Loucy (cell line): Measurements from ENCODE around the gene ZNF766.

Experiments used
- H2AFZ ChIP-seq: fragments of 200-600 bp; sonication (generic); 2 replicates; pipeline ENCODE4 v1.6.0; 2016; ENCODE audit warnings: antibody characterized with exemption, mild to moderate bottlenecking, low read length, moderate library complexity
- H3F3A ChIP-seq: fragments of 200-600 bp; 2 replicates; pipeline ENCODE4 v1.6.0; 2016; ENCODE audit warnings: antibody characterized with exemption, low read depth, mild to moderate bottlenecking
- H3K27me3 ChIP-seq: fragments of 200-600 bp; sonication (generic); 2 replicates; pipeline ENCODE4 v1.6.1; 2014; ENCODE audit warnings: low read length, mild to moderate bottlenecking; ENCODE audit not compliant: insufficient read depth, poor library complexity, severe bottlenecking
- H3K36me3 ChIP-seq: fragments of 200-600 bp; sonication (generic); 2 replicates; pipeline ENCODE4 v1.6.1; 2016; ENCODE audit warnings: low read length; ENCODE audit not compliant: insufficient read depth
- H3K4me1 ChIP-seq: fragments of 200-600 bp; sonication (generic); 2 replicates; pipeline ENCODE4 v1.5.1; 2014; ENCODE audit warnings: low read length, mild to moderate bottlenecking; ENCODE audit not compliant: insufficient read depth, poor library complexity, severe bottlenecking
- H3K4me2 ChIP-seq: fragments of 200-600 bp; sonication (generic); 2 replicates; pipeline ENCODE4 v1.6.0; 2014; ENCODE audit warnings: antibody characterized with exemption, low read length, low read depth, mild to moderate bottlenecking; ENCODE audit not compliant: poor library complexity, severe bottlenecking
- H3K4me3 ChIP-seq: fragments of 200-600 bp; sonication (generic); 2 replicates; pipeline ENCODE4 v1.5.1; 2014; ENCODE audit warnings: low read length, mild to moderate bottlenecking, mixed read lengths; ENCODE audit not compliant: poor library complexity, severe bottlenecking
- H3K79me2 ChIP-seq: fragments of 200-600 bp; sonication (generic); 2 replicates; pipeline ENCODE4 v1.6.1; 2014; ENCODE audit warnings: low read length; ENCODE audit not compliant: insufficient read depth
- H3K9ac ChIP-seq: fragments of 200-600 bp; sonication (generic); 2 replicates; pipeline ENCODE4 v1.6.0; 2014; ENCODE audit warnings: mild to moderate bottlenecking, low read depth, low read length, moderate library complexity; ENCODE audit not compliant: poor library complexity, severe bottlenecking
- H3K9me2 ChIP-seq: fragments of 200-600 bp; sonication (generic); replicated peaks from 2 replicates; pipeline ENCODE4 v1.6.1; 2016; ENCODE audit warnings: low read depth, low read length, mixed read lengths
- H3K9me3 ChIP-seq: fragments of 200-600 bp; sonication (generic); 2 replicates; pipeline ENCODE4 v1.6.1; 2014; ENCODE audit warnings: mild to moderate bottlenecking, antibody characterized with exemption, low read length, low read depth; ENCODE audit not compliant: insufficient read depth
- H4K20me1 ChIP-seq: fragments of 200-600 bp; sonication (generic); 2 replicates; pipeline ENCODE4 v1.6.0; 2014; ENCODE audit warnings: antibody characterized with exemption, low read length, mild to moderate bottlenecking; ENCODE audit not compliant: insufficient read depth, poor library complexity, severe bottlenecking
- EZH2phosphoT487 ChIP-seq: fragments of 200-600 bp; IDR thresholded peaks from 2 replicates; pipeline ENCODE4 v1.6.1; 2018; ENCODE audit warnings: antibody characterized with exemption, mild to moderate bottlenecking, moderate library complexity, borderline replicate concordance
- TF ChIP-seq, protein P1 (sequence below): fragments of 200-600 bp; sonication (generic); conservative IDR thresholded peaks from 2 replicates; pipeline ENCODE4 v1.5.1; 2014; ENCODE audit warnings: mild to moderate bottlenecking, antibody characterized with exemption, low read length

Gene ZNF766

DNA sequence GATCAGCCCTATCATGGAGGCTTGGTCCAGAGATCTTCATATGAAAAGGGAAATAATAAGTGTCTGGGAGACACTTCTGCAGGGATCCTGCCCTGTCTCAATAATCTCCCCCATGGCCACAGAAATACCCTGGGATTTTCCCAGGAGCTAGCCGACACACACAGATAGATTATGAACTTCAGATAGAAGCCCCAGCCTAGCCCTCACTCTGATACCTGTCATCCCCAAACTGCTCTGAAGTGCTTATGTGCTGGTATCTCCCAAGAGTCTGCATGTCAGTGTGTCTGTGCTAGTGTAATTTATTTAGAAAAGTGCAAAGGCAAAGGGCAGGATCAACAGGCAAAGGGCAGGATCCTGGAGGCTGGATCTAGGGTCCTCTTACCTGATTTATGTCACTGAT, 38.7 kb upstream of the ZNF766 start:
- H4K20me1 ChIP-seq = no peaks in the 10 kb centered on the region
- H3K79me2 ChIP-seq = no peaks in the 10 kb centered on the region
- H3K4me3 ChIP-seq = no peak overlapping the region
- no peaks in the 10 kb centered on the region for H3F3A ChIP-seq
- H3K9ac ChIP-seq = no peak overlapping the region
- H3K9me2 ChIP-seq = no peaks in the 10 kb centered on the region
- H3K9me3 ChIP-seq = no peaks in the 10 kb centered on the region
- no peak overlapping the region for H3K4me2 ChIP-seq
- peaks cover 33% of the 10 kb centered on the region; the same call in 1 of the 2 replicates for H3K36me3 ChIP-seq
- H3K27me3 ChIP-seq = no peaks in the 10 kb centered on the region
- H3K4me1 ChIP-seq = no peaks in the 10 kb centered on the region
- TF ChIP-seq, protein P1, sequence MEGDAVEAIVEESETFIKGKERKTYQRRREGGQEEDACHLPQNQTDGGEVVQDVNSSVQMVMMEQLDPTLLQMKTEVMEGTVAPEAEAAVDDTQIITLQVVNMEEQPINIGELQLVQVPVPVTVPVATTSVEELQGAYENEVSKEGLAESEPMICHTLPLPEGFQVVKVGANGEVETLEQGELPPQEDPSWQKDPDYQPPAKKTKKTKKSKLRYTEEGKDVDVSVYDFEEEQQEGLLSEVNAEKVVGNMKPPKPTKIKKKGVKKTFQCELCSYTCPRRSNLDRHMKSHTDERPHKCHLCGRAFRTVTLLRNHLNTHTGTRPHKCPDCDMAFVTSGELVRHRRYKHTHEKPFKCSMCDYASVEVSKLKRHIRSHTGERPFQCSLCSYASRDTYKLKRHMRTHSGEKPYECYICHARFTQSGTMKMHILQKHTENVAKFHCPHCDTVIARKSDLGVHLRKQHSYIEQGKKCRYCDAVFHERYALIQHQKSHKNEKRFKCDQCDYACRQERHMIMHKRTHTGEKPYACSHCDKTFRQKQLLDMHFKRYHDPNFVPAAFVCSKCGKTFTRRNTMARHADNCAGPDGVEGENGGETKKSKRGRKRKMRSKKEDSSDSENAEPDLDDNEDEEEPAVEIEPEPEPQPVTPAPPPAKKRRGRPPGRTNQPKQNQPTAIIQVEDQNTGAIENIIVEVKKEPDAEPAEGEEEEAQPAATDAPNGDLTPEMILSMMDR = no peak
- TF ChIP-seq EZH2phosphoT487 = no peak
- H2AFZ ChIP-seq = no peak overlapping the region

DNA sequence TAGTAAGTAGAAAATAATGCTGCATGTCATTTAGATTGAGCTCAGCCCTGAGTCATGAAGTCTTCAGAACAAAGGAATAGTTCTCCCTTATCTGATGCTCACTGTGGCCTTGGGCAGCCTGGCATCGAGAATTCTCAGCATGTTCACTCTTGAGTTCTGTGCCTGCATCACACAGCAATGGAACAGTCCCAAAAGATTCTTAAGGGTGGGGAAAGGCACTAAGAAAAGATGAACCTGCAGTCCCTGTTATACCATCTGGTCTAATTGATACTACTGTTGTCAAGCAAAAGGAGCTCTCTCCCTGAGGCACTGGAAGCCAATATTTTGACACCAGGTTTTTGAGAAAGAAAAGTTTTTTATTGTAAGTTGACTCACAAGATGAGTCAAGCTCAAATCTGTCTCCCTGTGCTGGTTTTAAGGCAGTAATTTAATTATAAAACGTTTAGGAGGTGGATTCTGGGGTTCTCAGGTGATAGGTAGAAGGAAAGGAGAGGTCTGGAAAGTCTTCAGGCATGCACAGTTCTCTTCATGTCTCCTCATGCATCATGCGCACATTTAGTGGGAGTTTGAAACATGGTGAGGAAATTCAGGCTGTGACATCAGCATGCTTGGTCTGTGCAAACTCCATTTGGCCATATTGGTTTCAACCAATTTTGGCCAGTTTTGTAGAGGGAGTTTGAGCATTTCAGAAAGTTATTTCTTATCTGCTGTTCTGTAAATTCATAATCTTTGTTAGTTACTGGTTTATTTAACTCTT, 38.1 kb upstream of the ZNF766 start:
- no peak overlapping the region for H3K9ac ChIP-seq
- H3K9me3 ChIP-seq = no peaks in the 10 kb centered on the region
- H3K9me2 ChIP-seq = no peaks in the 10 kb centered on the region
- no peak for TF ChIP-seq EZH2phosphoT487
- TF ChIP-seq, protein P1 = no peak
- no peaks in the 10 kb centered on the region for H3F3A ChIP-seq
- no peaks in the 10 kb centered on the region for H3K79me2 ChIP-seq
- no peaks in the 10 kb centered on the region for H4K20me1 ChIP-seq
- H3K4me2 ChIP-seq = no peak overlapping the region
- no peak overlapping the region for H2AFZ ChIP-seq
- H3K4me3 ChIP-seq = no peak overlapping the region
- peaks cover 26% of the 10 kb centered on the region; the same call in 1 of the 2 replicates for H3K36me3 ChIP-seq
- H3K27me3 ChIP-seq = no peaks in the 10 kb centered on the region
- H3K4me1 ChIP-seq = no peaks in the 10 kb centered on the region

DNA sequence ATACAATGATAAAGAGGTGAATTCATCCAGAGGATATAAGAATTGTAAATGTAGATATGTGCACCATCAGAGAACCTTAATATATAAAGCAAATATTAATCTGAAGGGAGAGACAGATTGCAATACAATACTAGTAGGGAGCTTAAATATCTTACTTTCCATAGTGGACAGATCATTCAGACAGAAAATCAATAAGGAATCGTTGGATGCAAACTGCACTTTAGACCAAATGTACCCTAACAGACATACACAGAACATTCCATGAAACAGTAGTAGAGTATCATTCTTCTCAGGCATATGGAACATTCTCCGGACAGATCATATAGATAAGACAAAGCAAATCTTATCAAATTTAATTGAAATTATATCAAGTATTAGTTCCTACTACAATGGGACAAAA, 35.0 kb upstream of the ZNF766 start:
- Histone ChIP-seq H3K9me3 (no peaks in the 10 kb centered on the region), H3F3A (no peaks in the 10 kb centered on the region), H3K27me3 (no peaks in the 10 kb centered on the region), H3K4me2 (no peak overlapping the region), H3K9ac (no peak overlapping the region), H3K4me1 (no peaks in the 10 kb centered on the region), H3K4me3 (no peak overlapping the region), H4K20me1 (no peaks in the 10 kb centered on the region), H3K36me3 (no peaks in the 10 kb centered on the region), H2AFZ (no peak overlapping the region), H3K79me2 (no peaks in the 10 kb centered on the region), H3K9me2 (no peaks in the 10 kb centered on the region)
- TF ChIP-seq EZH2phosphoT487 = no peak
- TF ChIP-seq, protein P1 = no peak
